MM.1S (cell line): ENCODE measurements around the gene SLC30A4.

Experiments used
- DNase-seq: peaks from one replicate; pipeline ENCODE4 v3.0.0-alpha.2; 2015
- H2AFZ ChIP-seq: fragments of 300-600 bp; sonication (generic); 2 replicates; pipeline ENCODE4 v1.6.0; 2016; ENCODE audit warnings: antibody characterized with exemption, low read length
- H3F3A ChIP-seq: fragments of 300-600 bp; sonication (generic); 2 replicates; pipeline ENCODE4 v1.6.1; 2016; ENCODE audit warnings: mild to moderate bottlenecking, antibody characterized with exemption, low read length, moderate library complexity, mixed read lengths; ENCODE audit not compliant: insufficient read depth
- H3K27ac ChIP-seq: fragments of 300-600 bp; sonication (generic); 2 replicates; pipeline ENCODE4 v1.5.1; 2016; ENCODE audit warnings: mild to moderate bottlenecking, low read length
- H3K27me3 ChIP-seq: fragments of 300-600 bp; sonication (generic); replicated peaks from 2 replicates; pipeline ENCODE4 v1.6.0; 2016; ENCODE audit warnings: low read length; ENCODE audit not compliant: insufficient read depth
- H3K36me3 ChIP-seq: fragments of 300-600 bp; sonication (generic); replicated peaks from 2 replicates; pipeline ENCODE4 v1.6.1; 2016; ENCODE audit warnings: mild to moderate bottlenecking, low read length, mixed read lengths; ENCODE audit not compliant: insufficient read depth
- H3K4me1 ChIP-seq: fragments of 300-600 bp; sonication (generic); 2 replicates; pipeline ENCODE4 v1.6.1; 2016; ENCODE audit warnings: low read length, mixed read lengths
- H3K4me2 ChIP-seq: fragments of 300-600 bp; sonication (generic); 2 replicates; pipeline ENCODE4 v1.6.0; 2016; ENCODE audit warnings: low read depth, low read length
- H3K4me3 ChIP-seq: fragments of 300-600 bp; sonication (generic); 2 replicates; pipeline ENCODE4 v1.5.1; 2016; ENCODE audit warnings: low read length, mixed read lengths
- H3K79me2 ChIP-seq: fragments of 300-600 bp; sonication (generic); 2 replicates; pipeline ENCODE4 v1.6.1; 2016; ENCODE audit warnings: mixed run types, low read length, mixed read lengths
- H3K9ac ChIP-seq: fragments of 300-600 bp; sonication (generic); 2 replicates; pipeline ENCODE4 v1.6.1; 2016; ENCODE audit warnings: low read length, mixed read lengths
- H3K9me2 ChIP-seq: fragments of 300-600 bp; sonication (generic); replicated peaks from 2 replicates; pipeline ENCODE4 v1.6.1; 2016; ENCODE audit warnings: mild to moderate bottlenecking, low read length, mixed read lengths; ENCODE audit not compliant: insufficient read depth
- H3K9me3 ChIP-seq: fragments of 300-600 bp; sonication (generic); replicated peaks from 2 replicates; pipeline ENCODE4 v1.6.1; 2016; ENCODE audit warnings: mild to moderate bottlenecking, low read length, mixed read lengths; ENCODE audit not compliant: insufficient read depth
- H4K20me1 ChIP-seq: fragments of 300-600 bp; sonication (generic); 2 replicates; pipeline ENCODE4 v1.6.1; 2016; ENCODE audit warnings: mild to moderate bottlenecking, low read length, moderate library complexity, mixed read lengths; ENCODE audit not compliant: insufficient read depth
- CTCF ChIP-seq: fragments of 300-600 bp; sonication (generic); IDR thresholded peaks from 2 replicates; pipeline ENCODE4 v1.5.1; 2016; ENCODE audit warnings: antibody characterized with exemption, low read length, mixed read lengths
- EZH2 ChIP-seq: fragments of 300-600 bp; sonication (generic); optimal IDR thresholded peaks from 2 replicates; pipeline ENCODE3; 2017; ENCODE audit warnings: low read depth, mild to moderate bottlenecking, antibody characterized with exemption, low read length, mixed read lengths
- EZH2phosphoT487 ChIP-seq: fragments of 300-600 bp; sonication (generic); IDR thresholded peaks from 2 replicates; pipeline ENCODE4 v1.6.1; 2018; ENCODE audit warnings: antibody characterized with exemption, low read length

Gene SLC30A4

GRCh38 chr15:45476410-45476809 is 46.1 kb downstream of the SLC30A4 start:
- Histone ChIP-seq H3F3A (no peaks in the 10 kb centered on the region), H3K4me1 (no peaks in the 10 kb centered on the region), H2AFZ (no peak overlapping the region), H3K27ac (no peak overlapping the region), H3K9me2 (no peaks in the 10 kb centered on the region), H3K79me2 (no peaks in the 10 kb centered on the region), H3K9me3 (no peaks in the 10 kb centered on the region), H3K9ac (no peak overlapping the region), H3K36me3 (no peaks in the 10 kb centered on the region), H4K20me1 (no peaks in the 10 kb centered on the region), H3K4me3 (no peak overlapping the region), H3K4me2 (no peak overlapping the region), H3K27me3 (no peaks in the 10 kb centered on the region)
- no peak for DNase-seq
- TF ChIP-seq EZH2phosphoT487 = no peak
- TF ChIP-seq CTCF = no peak
- no peak for TF ChIP-seq EZH2

- H3K9me3 ChIP-seq = no peaks in the 10 kb centered on the region
- no peak for TF ChIP-seq EZH2
- no peak for TF ChIP-seq EZH2phosphoT487
- no peak for TF ChIP-seq CTCF
- no peak overlapping the region for H3K4me2 ChIP-seq
- H3K4me3 ChIP-seq = no peak overlapping the region
- H3K9ac ChIP-seq = no peak overlapping the region
- H3F3A ChIP-seq = no peaks in the 10 kb centered on the region
- H3K27ac ChIP-seq = no peak overlapping the region
- DNase-seq = no peak
- H3K36me3 ChIP-seq = no peaks in the 10 kb centered on the region
- no peaks in the 10 kb centered on the region for H4K20me1 ChIP-seq
- no peaks in the 10 kb centered on the region for H3K27me3 ChIP-seq
- no peaks in the 10 kb centered on the region for H3K4me1 ChIP-seq
- no peaks in the 10 kb centered on the region for H3K9me2 ChIP-seq
- no peak overlapping the region for H2AFZ ChIP-seq
- no peaks in the 10 kb centered on the region for H3K79me2 ChIP-seq
Measured at GRCh38 chr15:45474799-45475198, 47.8 kb downstream of the SLC30A4 start.

- H2AFZ ChIP-seq = no peak overlapping the region
- no peak for TF ChIP-seq EZH2
- TF ChIP-seq EZH2phosphoT487 = no peak
- no peak for TF ChIP-seq CTCF
- H3K36me3 ChIP-seq = no peaks in the 10 kb centered on the region
- no peak overlapping the region for H3K9ac ChIP-seq
- no peak for DNase-seq
- H3K27ac ChIP-seq = no peak overlapping the region
- H3K4me2 ChIP-seq = no peak overlapping the region
- H3F3A ChIP-seq = no peaks in the 10 kb centered on the region
- no peaks in the 10 kb centered on the region for H4K20me1 ChIP-seq
- no peaks in the 10 kb centered on the region for H3K9me2 ChIP-seq
- H3K9me3 ChIP-seq = no peaks in the 10 kb centered on the region
- no peaks in the 10 kb centered on the region for H3K27me3 ChIP-seq
- H3K79me2 ChIP-seq = no peaks in the 10 kb centered on the region
- no peak overlapping the region for H3K4me3 ChIP-seq
- no peaks in the 10 kb centered on the region for H3K4me1 ChIP-seq
Measured at GRCh38 chr15:45473068-45473467, 49.5 kb downstream of the SLC30A4 start.
